ENCODE data around the gene LY86.

The LY86 gene

DNA sequence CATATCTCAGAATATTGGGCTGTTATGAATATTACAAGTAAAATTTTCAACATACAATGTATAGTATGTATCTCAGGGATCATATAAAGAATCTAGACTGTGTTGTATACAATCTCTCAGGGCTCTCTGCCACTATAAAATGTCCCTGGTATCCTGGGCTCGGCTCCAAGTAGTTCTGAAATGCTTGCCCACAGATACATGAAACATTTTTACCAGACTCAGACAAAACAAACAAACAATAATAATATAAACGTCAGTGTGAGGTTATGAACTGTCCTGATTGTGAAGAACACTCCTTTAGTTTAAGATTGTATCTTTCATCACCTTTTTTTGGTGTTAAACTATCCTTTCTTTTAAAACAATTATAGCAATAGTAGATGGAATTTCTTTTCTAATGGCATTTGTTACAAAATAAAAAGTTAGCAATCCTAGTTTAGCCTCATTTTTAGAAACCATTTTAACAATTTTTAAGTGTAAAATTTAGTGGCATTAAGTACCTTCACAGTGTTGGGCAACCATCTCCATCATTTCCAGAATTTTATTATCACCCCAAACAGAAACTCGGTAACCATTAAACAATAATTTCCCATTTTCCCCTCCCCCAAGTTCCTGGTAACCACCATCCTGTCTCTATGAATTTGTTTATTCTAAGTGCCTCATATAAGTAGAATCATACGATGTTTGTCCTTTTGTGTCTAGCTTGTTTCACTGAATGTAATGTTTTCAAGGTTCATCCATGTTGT is 17.4 kb upstream of the LY86 start:
- DNase-seq, result no peak

DNA sequence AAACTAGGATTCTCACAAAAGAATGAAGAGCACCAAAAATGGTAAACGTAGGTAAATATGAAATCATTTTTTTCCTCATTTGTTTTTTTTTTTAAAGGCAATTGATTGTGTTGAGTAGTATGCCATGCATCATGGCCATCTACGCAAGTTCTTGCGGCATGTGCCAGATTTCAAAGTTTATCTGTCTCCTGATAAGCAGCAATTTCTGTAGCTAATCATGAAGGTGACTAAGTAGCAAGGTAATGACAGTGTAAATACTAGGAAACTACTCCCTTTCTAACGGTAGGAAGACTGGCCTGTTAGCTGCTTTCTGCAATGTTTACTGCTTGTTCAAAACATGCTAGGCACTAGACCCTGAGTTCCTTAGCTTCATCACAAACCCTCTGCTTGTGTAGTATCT is 13.4 kb upstream of the LY86 start:
- DNase-seq, result no peak

DNA sequence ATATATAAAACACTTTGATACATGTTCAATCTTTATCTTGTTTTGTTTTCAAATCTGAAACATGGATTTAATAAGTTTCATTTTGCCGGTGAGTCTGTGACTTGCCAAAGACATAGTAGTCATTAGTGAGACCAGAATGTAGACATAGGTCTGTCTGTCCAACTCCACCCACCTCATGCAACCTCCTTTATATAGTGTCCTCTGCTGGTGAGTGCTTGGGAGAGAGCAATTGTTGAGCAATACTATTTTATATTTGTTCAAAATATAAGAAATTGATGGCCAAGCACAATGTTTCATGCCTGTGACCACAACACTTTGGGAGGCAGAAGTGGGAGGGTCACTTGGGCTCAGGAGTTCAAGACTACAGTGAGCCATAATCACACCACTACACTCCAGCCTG is 10.8 kb upstream of the LY86 start:
- DNase-seq, result no peak

DNA sequence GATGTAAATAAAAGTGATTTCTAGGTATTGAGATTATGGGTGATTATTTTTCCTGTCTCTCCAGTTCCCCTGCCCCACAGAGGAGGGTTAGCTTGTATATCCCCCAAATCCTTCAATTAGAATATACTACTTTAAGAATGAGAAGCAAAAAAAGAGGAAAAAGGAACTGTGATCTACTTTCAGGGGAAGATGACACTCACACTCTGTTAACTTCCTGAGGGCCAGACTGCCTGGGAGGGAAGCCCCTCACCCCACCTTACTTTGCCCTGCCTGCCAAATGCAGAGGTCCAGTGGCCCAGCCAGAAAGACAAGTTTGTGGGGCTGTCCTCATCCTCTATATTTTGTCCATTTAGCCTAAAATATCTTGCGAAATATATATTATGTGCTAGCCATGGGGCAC is 9.2 kb upstream of the LY86 start:
- DNase-seq, result no peak

DNA sequence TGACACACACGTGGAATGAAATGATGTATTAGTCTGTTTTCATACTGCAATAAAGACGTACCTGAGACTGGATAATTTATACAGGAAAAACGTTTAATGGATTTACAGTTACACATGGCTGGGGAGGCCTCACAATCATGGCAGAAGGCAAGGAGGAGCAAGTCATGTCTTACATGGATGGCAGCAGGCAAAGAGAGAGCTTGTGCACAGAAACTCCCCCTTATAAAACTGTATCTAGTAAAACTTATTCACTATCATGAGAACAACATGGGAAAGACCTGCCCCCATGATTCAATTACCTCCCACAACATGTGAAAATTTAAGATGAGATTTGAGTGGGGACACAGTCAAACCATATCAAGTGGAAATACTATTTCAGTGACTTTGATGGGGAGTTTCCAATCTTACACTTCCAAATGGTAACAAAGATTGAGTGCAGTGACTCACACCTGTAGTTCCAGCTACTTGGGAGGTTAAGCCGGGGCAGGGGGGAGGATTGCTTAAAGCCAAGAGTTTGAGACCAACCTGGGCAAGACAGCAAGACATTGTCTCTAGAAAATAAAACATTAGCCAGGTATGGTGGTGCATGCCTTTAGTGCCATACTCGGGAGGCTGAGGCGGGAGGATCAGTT is 8.2 kb upstream of the LY86 start:
- no peak for DNase-seq

DNA sequence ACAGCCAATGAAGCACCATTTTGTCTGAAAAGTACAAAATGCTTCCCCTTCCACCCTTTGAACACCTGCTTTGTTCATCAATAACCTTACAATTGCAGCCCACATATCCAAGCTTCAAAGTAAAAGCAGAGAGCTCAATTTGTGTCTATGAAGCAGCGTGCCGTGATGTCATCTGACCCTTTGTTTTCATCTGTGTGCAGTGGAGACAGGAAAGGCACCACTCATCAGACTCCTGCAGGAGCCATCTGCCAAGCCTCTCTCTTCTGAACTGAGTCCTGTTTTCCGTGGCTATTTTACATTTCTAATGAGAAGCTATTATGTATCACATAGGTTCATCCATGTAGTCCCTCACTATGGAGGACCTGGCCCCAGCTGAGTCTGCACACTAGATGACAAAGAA is 7.5 kb upstream of the LY86 start:
- peak in 1 of 2 experiments; percentile 33 for DNase-seq

DNA sequence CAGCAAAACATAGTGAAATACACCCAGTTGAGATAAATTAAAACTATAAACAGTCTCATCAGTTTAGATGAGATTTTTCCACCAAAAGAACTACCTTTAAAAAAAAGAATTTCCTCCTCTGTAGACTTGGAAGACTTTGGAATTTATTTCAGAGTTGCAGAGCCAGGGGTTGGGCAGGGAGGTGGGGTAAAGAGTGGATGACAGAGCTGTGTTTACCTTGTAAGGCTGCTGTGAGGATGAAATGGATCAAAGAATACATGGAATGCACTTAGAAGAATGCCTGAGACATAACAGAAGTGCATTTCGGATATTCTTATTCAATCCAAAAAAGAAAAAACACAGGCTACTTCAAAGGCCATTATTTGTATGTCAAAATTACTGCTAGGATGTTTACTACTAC is 6.4 kb upstream of the LY86 start:
- no peak for DNase-seq

DNA sequence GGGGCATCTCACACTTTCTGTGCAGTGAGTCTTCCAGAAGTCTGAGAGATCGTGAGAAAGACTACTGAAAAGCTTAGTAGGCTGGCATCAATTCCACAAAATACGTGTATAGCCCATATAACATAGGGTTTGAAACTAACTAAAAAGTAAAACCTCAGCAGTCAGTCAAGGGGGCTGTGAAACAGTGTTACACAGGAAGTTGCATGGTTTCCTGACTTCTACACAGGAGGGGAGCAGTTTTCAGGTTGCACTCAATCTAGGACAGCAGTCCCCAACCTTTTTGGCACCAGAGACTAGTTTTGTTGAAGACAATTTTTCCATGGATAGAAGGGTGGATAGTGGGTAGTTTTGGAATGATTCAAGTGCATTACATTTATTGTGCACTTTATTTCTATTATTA is 4.7 kb upstream of the LY86 start:
- DNase-seq, result no peak

DNA sequence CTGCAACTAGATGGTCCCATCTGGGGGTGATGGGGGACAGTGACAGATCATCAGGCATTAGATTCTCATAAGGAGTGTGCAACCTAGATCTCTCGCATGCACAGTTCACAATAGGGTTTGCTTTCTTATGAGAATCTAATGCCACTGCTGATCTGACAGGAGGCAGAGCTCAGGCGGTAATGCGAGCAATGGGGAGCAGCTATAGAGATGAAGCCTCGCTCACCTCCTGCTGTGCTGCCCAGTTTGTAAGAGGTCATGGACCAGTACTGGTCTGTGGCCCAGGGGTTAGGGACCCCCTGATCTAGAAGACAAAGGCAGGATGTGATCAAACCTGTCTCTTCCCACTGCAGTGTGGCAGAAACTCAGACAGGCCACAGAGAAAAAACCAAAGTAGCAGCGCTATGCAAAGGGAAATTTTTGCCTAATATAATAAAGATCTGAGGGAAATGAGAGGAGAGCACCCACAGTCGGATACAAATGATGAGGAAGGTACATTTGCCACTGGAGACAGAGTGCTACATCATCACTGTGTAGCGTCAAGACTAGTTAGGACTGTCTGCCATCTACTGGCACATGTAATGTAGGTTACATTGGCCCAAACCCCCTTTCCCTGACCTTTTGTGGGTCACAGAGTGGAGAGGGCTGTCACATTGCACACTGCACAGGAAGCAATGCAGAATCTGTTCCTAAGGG is 4.1 kb upstream of the LY86 start:
- DNase-seq, result no peak

DNA sequence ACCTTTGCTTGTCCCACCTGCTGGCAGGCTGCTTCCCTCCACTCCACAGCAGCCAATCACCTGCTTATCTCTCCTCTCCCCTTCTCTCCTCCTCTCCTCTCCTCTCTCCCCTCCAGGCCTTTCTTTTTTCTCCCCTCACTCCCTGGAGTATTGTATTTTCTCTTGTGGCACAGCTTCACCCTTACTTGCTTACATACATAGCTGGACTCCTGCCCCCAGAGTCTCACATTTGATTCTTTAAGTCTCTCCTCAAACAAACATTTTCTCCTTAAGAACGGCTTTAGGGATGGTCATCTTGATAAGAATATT is 3.6 kb upstream of the LY86 start:
- DNase-seq, result no peak

DNA sequence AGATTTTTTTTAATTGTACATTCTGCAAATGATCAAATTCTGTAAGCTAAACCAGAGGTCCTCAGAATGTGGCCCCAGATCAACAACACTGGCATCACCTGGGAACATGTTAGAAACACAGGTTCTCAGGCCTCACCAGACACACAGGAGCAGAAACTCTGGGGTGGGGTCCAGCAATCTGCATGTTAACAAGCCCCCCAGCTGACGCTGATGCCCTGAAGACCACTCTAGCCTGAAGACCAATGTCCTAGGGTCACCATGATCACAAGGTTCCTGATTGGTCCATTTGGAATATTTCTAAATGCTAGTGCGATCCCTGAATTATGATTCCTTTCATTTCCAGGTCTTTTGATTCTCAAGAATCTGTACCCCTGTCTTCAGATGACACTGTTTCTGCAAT is 2.4 kb upstream of the LY86 start:
- no peak for DNase-seq

DNA sequence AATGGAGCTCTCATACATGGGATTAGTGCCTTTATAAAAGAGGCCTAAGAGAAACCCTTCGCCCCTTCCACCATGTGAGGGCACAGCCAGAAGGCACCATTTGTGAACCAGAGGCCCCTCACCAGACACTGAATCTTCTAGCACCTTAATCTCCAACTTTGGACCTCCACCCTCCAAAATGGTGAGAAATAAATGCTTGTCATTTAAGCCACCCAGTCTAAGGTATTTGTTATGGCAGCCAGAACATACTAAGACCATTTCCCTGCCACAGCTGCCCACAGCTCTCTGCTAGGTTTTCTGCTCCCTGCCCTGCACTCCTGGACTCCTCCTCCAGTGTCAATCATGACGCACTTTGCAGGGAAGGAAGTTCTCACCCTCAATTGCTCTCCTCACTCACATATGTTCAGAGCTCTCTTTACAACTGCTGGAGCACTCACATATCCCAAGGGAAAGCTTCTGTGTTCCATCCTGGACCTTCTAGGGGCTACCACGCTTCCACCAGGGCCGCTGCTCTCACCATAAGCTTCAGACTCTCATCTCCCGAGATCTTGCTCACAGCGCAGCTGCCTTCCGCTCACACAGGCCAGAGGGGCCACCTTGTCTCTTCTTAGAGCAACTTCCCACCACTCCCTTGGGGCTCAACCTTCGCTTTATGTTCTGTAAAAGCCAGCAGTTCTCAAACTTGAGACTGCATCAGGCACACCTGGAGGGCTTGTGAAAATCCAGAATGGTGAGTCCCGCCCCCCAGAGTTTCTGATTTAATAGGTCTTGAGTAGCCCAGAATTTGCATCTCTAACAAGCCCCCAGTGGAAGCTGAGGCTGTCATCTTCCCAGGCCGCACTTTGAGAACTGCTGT is 1.6 kb upstream of the LY86 start:
- DNase-seq, result no peak

DNA sequence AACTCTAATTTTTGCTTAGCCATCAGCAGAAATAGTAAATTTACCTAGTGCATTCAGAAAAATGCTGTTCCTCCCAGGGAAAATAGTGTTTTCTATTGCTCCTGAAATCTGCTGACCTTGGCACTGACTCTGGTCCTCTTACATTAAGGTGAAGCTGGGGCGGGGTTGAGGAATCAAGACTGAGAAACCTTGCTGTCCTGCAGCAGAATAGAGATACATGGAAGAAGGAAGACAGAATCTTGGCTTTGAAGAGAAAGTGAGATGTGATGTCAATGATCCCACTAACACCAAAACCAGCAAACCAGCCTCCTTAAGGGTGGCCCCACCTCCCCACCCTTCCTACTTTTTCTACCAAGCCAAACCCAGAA is 840 bp upstream of the LY86 start:
- DNase-seq, result no peak

DNA sequence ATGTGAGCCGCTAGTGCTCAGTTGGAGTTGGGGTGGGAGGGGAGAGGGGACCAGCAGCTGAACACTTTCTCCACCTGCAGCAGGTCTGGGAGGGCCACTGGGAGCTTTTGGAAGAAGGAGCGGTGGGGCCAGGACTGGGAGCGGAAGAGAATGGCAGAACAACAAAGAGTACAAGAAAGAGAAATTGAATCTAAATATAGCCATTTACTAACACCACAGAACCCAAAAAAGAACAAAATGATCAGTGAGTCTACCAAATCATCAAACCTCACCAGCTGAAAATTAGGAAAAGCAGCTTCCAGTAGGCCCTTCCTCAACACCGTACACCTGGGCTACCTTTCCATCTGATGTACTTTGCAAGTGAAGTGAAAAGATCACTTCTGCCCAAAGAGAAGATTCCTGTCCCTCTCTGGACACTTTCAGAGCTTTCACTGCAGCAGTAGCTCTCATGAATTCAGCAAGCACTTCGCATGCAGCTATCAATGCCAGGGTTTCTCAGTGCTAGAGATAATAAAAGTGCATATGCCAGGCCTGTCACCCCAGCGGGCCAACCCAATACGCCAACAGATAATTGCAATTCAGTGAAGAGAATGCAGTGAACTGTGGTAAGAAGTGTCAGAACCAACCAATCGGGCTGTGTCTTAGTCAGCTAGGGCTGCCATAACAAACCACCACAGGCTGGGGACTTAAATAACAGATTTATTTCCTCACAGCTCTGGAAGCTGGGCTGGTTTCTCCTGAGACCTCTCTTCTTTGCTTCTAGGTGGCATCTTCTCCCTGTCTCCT is 597 bp downstream of the LY86 start:
- DNase-seq, result no peak

DNA sequence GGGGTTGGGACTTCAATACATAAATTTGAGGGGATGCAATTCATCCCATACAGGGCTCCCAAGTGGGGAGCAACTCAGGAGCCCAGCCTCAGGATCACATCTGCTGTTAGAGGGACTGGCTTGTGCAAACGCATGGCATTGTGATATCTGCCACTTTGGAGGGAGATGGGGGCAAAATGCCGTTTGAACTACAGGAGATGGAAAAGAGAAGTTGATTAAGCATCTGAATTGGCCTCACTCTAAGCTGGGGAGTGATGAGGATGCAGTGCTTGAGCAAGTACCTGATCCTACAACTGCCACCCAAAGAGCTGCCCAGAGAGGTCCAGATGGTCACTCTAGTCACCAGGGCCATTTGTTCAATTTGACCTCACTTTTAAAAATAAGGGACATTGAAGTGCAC is 2.0 kb downstream of the LY86 start:
- DNase-seq, result no peak

DNA sequence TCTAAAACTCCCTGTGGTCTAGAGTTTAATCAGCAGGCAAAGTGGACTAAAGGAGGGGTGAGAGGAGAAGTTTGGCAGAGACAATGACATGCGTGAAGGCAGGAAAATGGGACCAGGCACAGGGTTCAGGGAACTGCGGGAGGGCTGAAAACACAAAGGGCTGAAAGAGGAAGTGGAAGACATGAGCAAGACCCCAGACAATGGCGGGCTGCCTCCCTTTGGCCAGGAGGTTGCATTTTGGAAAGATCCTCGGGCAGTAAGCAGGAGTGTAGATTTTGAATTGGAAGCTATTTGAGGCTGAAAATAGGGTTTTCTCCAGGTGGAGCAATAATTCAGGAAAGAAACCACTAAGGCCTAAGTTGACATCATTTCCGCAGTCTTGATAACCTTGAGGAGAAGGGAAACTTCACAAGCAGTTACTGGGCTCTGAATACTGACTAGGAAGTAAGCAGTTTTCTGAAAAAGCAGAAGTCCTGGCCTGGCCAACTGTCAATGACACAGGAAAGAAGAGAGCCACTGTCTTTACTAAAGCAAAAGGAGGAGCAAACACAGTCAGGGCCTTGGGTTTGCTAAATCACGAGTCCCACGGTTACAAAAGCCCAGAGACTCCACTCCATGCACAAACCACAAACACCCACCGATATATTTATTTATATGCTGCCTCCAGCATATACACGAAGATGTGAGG is 3.4 kb downstream of the LY86 start:
- DNase-seq, result no peak

DNA sequence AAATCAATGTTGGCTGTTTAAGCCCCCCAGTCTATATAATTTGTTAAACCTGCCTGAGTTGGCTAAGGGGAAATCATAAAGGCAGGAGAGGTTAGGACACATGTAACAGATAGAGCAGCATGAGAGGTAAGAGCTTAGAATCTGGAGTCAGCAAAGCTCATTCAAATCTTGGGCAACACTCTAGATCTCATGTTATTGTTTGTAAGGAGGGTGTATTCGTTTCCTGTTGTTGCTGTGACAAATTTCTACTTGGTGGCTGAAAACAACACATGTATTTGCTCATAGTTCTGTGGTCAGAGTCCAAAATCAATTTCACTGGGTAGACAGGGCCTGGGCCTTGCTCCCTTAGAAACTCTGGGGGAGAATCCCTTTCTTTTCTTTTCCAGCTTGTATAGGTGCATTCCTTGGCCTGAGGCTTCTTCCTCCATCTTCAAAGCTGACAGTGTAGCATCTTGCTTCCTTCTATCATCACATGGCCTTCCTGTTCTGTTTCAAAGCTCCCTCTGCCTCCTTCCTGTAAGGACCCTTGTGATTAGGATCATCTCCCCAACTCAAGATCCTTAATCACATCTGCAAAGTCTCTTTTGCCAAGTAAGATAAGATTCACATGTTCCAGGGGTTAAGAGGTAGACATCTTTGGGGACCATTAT is 4.4 kb downstream of the LY86 start:
- DNase-seq, result no peak

DNA sequence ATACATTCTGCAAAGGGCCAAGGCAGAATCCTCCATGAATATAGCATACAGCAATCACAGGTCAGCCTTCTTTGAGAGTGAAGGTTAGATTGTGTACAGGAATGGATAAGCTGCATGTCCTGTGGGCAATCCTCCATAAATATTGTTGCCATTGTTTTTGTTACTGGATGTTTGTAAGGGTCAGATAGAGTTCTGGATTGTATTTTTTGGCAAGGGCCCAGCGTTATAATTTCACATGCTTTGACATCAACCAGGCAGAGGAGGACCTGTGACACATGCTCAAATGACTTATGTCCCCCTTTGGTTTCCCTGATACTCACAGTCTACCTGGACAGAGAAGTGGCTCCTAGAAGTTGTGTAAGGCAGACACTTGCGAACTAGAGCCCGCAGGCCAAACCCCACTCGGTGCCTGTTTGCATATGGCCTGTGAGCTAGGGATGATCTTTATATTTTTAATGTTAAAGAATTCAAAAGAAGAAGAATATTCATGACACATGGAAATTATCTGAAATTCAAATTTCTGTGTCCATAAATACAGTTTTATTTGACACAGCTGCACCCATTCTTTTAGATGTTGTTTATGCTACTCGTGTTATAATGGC is 5.4 kb downstream of the LY86 start:
- DNase-seq, result no peak

DNA sequence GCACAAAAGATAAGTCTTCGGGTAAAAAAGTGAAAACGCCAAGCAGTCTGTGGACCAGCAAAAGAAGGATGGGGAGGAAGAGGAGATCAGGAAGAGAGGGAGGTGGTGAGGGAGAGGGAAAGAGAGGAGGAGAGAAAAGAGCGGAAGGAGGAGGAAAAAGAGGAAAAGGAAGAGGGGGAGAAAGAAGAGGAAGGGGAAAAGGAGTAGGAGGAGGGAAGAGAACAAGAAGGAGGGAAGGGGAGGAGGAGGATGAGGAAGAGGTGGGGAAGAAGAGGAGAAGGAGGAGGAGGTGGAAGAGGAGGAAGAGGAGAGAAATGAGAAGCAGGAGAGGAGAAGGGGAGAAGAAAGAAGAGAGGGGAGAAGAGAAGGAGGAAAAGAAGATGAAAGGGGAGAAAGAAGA is 6.5 kb downstream of the LY86 start:
- DNase-seq, result no peak

DNA sequence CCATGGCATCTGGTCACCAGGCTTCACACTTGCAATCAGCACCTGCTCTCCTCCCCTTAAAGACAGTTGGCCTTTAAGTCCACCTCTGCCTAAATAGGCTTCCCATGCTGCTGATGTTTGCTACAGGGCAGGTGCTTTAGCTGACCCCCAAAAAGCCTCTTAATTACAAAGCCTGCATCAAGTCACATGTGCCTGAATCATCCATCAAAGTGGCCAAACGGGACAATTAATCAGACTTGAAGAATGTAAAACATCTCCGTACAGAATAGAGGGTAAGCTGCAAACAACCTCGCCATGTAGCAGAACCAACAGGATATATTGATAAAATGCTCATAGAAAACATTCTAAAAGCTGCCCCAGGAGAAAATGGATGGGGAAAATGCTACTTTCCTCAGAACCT is 7.4 kb downstream of the LY86 start:
- peak in 1 of 2 experiments; percentile 38 for DNase-seq

All from NCI-H524 (cell line).